Keratinocyte (primary cell): ENCODE data around the gene PNKD. TPM values are rescaled to one million over a fixed set of nuclear protein-coding genes. Genes with fewer than 3 reads are reported as not detected.
A peak's percentile ranks its signal among the peaks of the same experiment; 100 is the strongest.

Experiments
- DNase-seq: peaks from one replicate; pipeline ENCODE4 v3.0.0-alpha.2; 2011; ENCODE audit warnings: low read depth, missing footprints, low spot score
- FAIRE-seq: peaks from 2 replicates; lab custom pipeline; 2011; peaks lifted over from hg19 to GRCh38; lab: Jason Lieb, UNC
- H2AFZ ChIP-seq: 2 replicates; pipeline ENCODE4 v1.6.0; 2012; ENCODE audit warnings: low read length, control low read depth, inconsistent platforms; ENCODE audit not compliant: control insufficient read depth
- H3K27ac ChIP-seq: 2 replicates; pipeline ENCODE4 v1.5.1; 2011; ENCODE audit warnings: low read length; ENCODE audit not compliant: control insufficient read depth, insufficient read depth
- H3K27me3 ChIP-seq: 3 replicates; pipeline ENCODE4 v1.6.0; 2011; ENCODE audit warnings: low read length; ENCODE audit not compliant: control insufficient read depth, insufficient read depth; ENCODE audit errors: extremely low read depth
- H3K36me3 ChIP-seq, 2 experiments: 2 replicates in 1 of 2; 3 replicates in 1 of 2; pipeline ENCODE4 v1.5.1; 2011; ENCODE audit warnings: low read length in 2 of 2, mild to moderate bottlenecking in 1 of 2; ENCODE audit not compliant: control insufficient read depth in 2 of 2, insufficient read depth in 2 of 2; ENCODE audit errors: extremely low read depth in 1 of 2
- H3K4me1 ChIP-seq: 3 replicates; pipeline ENCODE4 v1.5.1; 2011; ENCODE audit warnings: low read length; ENCODE audit not compliant: control insufficient read depth, insufficient read depth; ENCODE audit errors: extremely low read depth
- H3K4me2 ChIP-seq: 3 replicates; pipeline ENCODE4 v1.6.0; 2011; ENCODE audit warnings: low read depth, low read length; ENCODE audit not compliant: control insufficient read depth, insufficient read depth; ENCODE audit errors: extremely low read depth
- H3K4me3 ChIP-seq, 3 experiments: fragments of 200-600 bp in 1 of 3; sonication (generic) in 1 of 3; 2 replicates in 2 of 3; 3 replicates in 1 of 3; pipeline ENCODE4 v1.5.1; 2011 to 2016; ENCODE audit warnings: low read length in 3 of 3, mild to moderate bottlenecking in 3 of 3, control low read depth in 2 of 3, inconsistent platforms in 1 of 3, low read depth in 1 of 3, mixed read lengths in 1 of 3, mixed run types in 1 of 3, moderate library complexity in 1 of 3; ENCODE audit not compliant: control insufficient read depth in 2 of 3, insufficient read depth in 2 of 3; ENCODE audit errors: extremely low read depth in 1 of 3
- H3K79me2 ChIP-seq: 2 replicates; pipeline ENCODE4 v1.6.0; 2012; ENCODE audit warnings: low read length; ENCODE audit not compliant: control insufficient read depth, insufficient read depth
- H3K9ac ChIP-seq: 3 replicates; pipeline ENCODE4 v1.6.0; 2011; ENCODE audit warnings: low read length; ENCODE audit not compliant: control insufficient read depth, insufficient read depth; ENCODE audit errors: extremely low read depth
- H3K9me1 ChIP-seq: 3 replicates; pipeline ENCODE4 v1.6.0; 2011; ENCODE audit warnings: low read length; ENCODE audit not compliant: control insufficient read depth, insufficient read depth; ENCODE audit errors: extremely low read depth
- H3K9me3 ChIP-seq: 2 replicates; pipeline ENCODE4 v1.5.1; 2012; ENCODE audit warnings: low read depth, low read length; ENCODE audit not compliant: control insufficient read depth
- H4K20me1 ChIP-seq: 3 replicates; pipeline ENCODE4 v1.6.0; 2011; ENCODE audit warnings: low read length; ENCODE audit not compliant: control insufficient read depth, insufficient read depth; ENCODE audit errors: extremely low read depth
- CTCF ChIP-seq, 3 experiments: IDR thresholded peaks in 1 of 3; conservative IDR thresholded peaks in 1 of 3; optimal IDR thresholded peaks in 1 of 3; 2 replicates in 2 of 3; 3 replicates in 1 of 3; pipeline versions ENCODE3 to v1.5.1; 2011; ENCODE audit warnings: low read length in 3 of 3, mild to moderate bottlenecking in 3 of 3, moderate library complexity in 2 of 3, control low read depth in 1 of 3, inconsistent platforms in 1 of 3; ENCODE audit not compliant: insufficient read depth in 2 of 3; ENCODE audit errors: extremely low read depth in 1 of 3
- EZH2 ChIP-seq: IDR thresholded peaks from one replicate; pipeline ENCODE4 v1.6.1; 2012; ENCODE audit warnings: inconsistent platforms, mild to moderate bottlenecking, low read length, moderate library complexity
- dilution Hi-C: fragments of 300-500 bp; cut with MboI; formaldehyde crosslinking; loops from one replicate; pipeline ENCODE4 v1.7.0; 2020; ENCODE audit warnings: low sequenced_read_pairs; ENCODE audit not compliant: extremely low pct_ligation_motif_present
- polyA plus RNA-seq, 5 experiments: library from polyadenylated mRNA; depleted of rRNA in 3 of 5; stranded (reverse) in 3 of 5; stranded (forward) in 1 of 5; unstranded in 1 of 5; fragments of >200 nt; gene quantifications; 1 replicate in 1 of 5; 2 replicates in 3 of 5; 3 replicates in 1 of 5; pipeline versions ENCODE4 v1.2.1 to v1.2.3, GENCODE V29; 2011 to 2012; ENCODE audit warnings: missing spikeins in 2 of 5, low read depth in 1 of 5, low replicate concordance in 1 of 5

The PNKD gene
- polyA plus RNA-seq, 1 donor (not counting 4 experiments of a cell fraction or from before 2014, with no cell fraction given), result 22.8 TPM

- H3K27ac ChIP-seq, result peak overlapping the region; percentile 85
- H3K4me3 ChIP-seq, result peak overlapping the region in 1 of 3 experiments; percentile 45
- peaks cover 0 to 4% of the 10 kb centered on the region in 2 experiments for H3K36me3 ChIP-seq
- H3K9ac ChIP-seq, result peak overlapping the region; percentile 65
- no peaks in the 10 kb centered on the region for H3K9me3 ChIP-seq
- TF ChIP-seq CTCF (optimal IDR thresholded peaks at IDR 0.05 in 1 of 3, IDR thresholded peaks at IDR 0.05 in 1 of 3, conservative IDR thresholded peaks at IDR 0.05 in 1 of 3; ENCODE audit: extremely low read depth in 1 of 3, insufficient read depth in 2 of 3, low read length in 3 of 3), result no peak
- no peaks in the 10 kb centered on the region for H3K9me1 ChIP-seq
- peaks cover 23% of the 10 kb centered on the region for H3K79me2 ChIP-seq
- H3K4me2 ChIP-seq, result peak overlapping the region; percentile 86
- H4K20me1 ChIP-seq, result peaks cover 3% of the 10 kb centered on the region
- peaks cover 74% of the 10 kb centered on the region for H3K4me1 ChIP-seq
- DNase-seq (no peak), FAIRE-seq (no peak)
- H3K27me3 ChIP-seq, result no peaks in the 10 kb centered on the region
- dilution Hi-C loops, result no loop called here
- peak overlapping the region; percentile 61 for H2AFZ ChIP-seq
Measured at GRCh38 chr2:218295029-218295428, 24.7 kb downstream of the PNKD start.

GRCh38 chr2:218296200-218296599 lies 25.9 kb downstream of the PNKD start:
- peaks cover 11% of the 10 kb centered on the region for H3K79me2 ChIP-seq
- H3K27me3 ChIP-seq, result no peaks in the 10 kb centered on the region
- peak overlapping the region; percentile 85 for H3K27ac ChIP-seq
- no peak overlapping the region for H2AFZ ChIP-seq
- H3K4me1 ChIP-seq, result peaks cover 68% of the 10 kb centered on the region
- no peaks in the 10 kb centered on the region for H4K20me1 ChIP-seq
- H3K9ac ChIP-seq, result no peak overlapping the region
- FAIRE-seq (no peak), DNase-seq (no peak)
- no peaks in the 10 kb centered on the region for H3K9me3 ChIP-seq
- H3K9me1 ChIP-seq, result no peaks in the 10 kb centered on the region
- TF ChIP-seq EZH2, result no peak
- TF ChIP-seq CTCF (optimal IDR thresholded peaks at IDR 0.05 in 1 of 3, IDR thresholded peaks at IDR 0.05 in 1 of 3, conservative IDR thresholded peaks at IDR 0.05 in 1 of 3; ENCODE audit: extremely low read depth in 1 of 3, insufficient read depth in 2 of 3, low read length in 3 of 3), result no peak
- H3K4me2 ChIP-seq, result no peak overlapping the region
- H3K36me3 ChIP-seq, result peaks cover 0 to under 1% of the 10 kb centered on the region in 2 experiments
- no peak overlapping the region for H3K4me3 ChIP-seq
- dilution Hi-C loops, result no loop called here
